ENCODE measurements around the gene ADO. TPM values are rescaled to one million over a fixed set of nuclear protein-coding genes. Genes with fewer than 3 reads are reported as not detected.

Gene ADO
- total and polyA plus RNA-seq, 2 donors (not counting 3 experiments of a cell fraction or from before 2014, with no cell fraction given), result 6.5 to 14.5 TPM

DNA sequence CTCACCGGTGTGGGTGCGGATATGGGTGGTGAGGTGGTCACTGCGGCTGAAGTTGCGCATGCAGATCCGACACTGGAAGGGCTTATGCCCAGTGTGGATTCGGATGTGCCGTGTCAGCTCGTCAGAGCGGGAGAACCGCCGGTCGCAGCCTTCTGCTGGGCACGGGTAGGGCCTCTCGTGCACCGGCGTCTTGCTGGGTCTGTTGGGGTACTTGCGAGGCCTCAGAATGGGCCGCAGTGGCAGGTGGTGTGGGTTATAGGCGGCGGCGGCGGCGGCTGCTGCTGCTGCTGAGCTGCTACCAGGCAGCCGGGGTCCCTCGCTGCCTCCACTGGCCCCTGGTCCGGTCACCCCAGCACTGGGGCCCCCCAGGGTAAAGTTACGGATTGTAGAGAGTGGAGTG lies 8.9 kb downstream of the ADO start:
- Histone ChIP-seq H2AFZ (ENCODE audit: low read depth, low read length) (no peak overlapping the region), H3K79me2 (ENCODE audit: control insufficient read depth, insufficient read depth, low read length) (no peaks in the 10 kb centered on the region), H3K27me3 (ENCODE audit: control insufficient read depth in 2 of 2, insufficient read depth in 2 of 2, low read length in 2 of 2) (peaks cover 24 to 30% of the 10 kb centered on the region in 2 experiments), H3K36me3 (ENCODE audit: control insufficient read depth in 2 of 2, extremely low read depth in 1 of 2, insufficient read depth in 2 of 2, low read length in 2 of 2) (no peaks in the 10 kb centered on the region), H4K20me1 (replicated peaks; ENCODE audit: control insufficient read depth, extremely low read depth, insufficient read depth, low read length) (no peaks in the 10 kb centered on the region), H3K4me3 (replicated peaks in 1 of 3; ENCODE audit: insufficient read depth in 1 of 3, low read depth in 1 of 3, low read length in 3 of 3) (no peak overlapping the region), H3K27ac (ENCODE audit: insufficient read depth, low read depth, low read length) (no peak overlapping the region), H3K4me1 (ENCODE audit: control insufficient read depth, extremely low read depth, insufficient read depth, low read length) (peaks cover 22% of the 10 kb centered on the region), H3K9me3 (replicated peaks; ENCODE audit: control insufficient read depth, insufficient read depth, low read length) (no peaks in the 10 kb centered on the region), H3K4me2 (ENCODE audit: insufficient read depth, low read length) (no peak overlapping the region), H3K9me1 (replicated peaks; ENCODE audit: control insufficient read depth, extremely low read depth, insufficient read depth, low read length) (no peaks in the 10 kb centered on the region), H3K9ac (replicated peaks; ENCODE audit: extremely low read depth, insufficient read depth, low read length) (no peak overlapping the region)
- ChIA-PET POLR2A (no interaction called here), CTCF (interaction anchor here (9.9 kb wide), 1 partner anchor 204 kb away, joined by 232 read pairs; no protein-coding TSS in a partner anchor)
- FAIRE-seq (no peak), DNase-seq (ENCODE audit: low read depth, low spot score) (no peak)
- intact Hi-C loops (cut with micrococcal nuclease), result loop anchor here (5.0 kb wide), 1 partner anchor 569 kb away; no protein-coding TSS in a partner anchor
- dilution Hi-C loops (cut with MboI; ENCODE audit: extremely low pct_ligation_motif_present, low sequenced_read_pairs), result no loop called here
- TF ChIP-seq POLR2A (IDR thresholded peaks at IDR 0.05; ENCODE audit: low read depth, low read length) (no peak), MAX (IDR thresholded peaks at IDR 0.05; ENCODE audit: insufficient read depth, insufficient read length) (no peak), POLR2AphosphoS5 (IDR thresholded peaks at IDR 0.05; ENCODE audit: insufficient read depth, low read depth, low read length) (no peak), MYC (IDR thresholded peaks at IDR 0.05; ENCODE audit: low read depth, low read length) (no peak), GATA2 (IDR thresholded peaks at IDR 0.05; ENCODE audit: insufficient read depth, insufficient read length, low read depth, low read length) (no peak), EZH2 (IDR thresholded peaks at IDR 0.05; ENCODE audit: borderline replicate concordance, low read depth, low read length, severe bottlenecking) (no peak), FOS (IDR thresholded peaks at IDR 0.05; ENCODE audit: borderline replicate concordance, insufficient read depth, low read length) (no peak), JUN (IDR thresholded peaks at IDR 0.05; ENCODE audit: borderline replicate concordance, insufficient read depth, insufficient read length, low read depth) (no peak), CTCF (IDR thresholded peaks at IDR 0.05; ENCODE audit: extremely low read depth in 1 of 2, insufficient read depth in 1 of 2, low read depth in 1 of 2, low read length in 2 of 2) (no peak)
- no TSS peak for BruUV-seq (replicated peaks)
